Erythroblast (primary cell): ENCODE results near the gene MAD1L1.

Source experiments
- GATA1 ChIP-seq: IDR thresholded peaks from 2 replicates; pipeline ENCODE4 v1.6.1; 2011; ENCODE audit warnings: low read depth, mild to moderate bottlenecking, control low read depth, low read length, moderate library complexity
- POLR2A ChIP-seq: IDR thresholded peaks from 2 replicates; pipeline ENCODE4 v1.6.1; 2011; ENCODE audit warnings: mild to moderate bottlenecking, low read length

DNA sequence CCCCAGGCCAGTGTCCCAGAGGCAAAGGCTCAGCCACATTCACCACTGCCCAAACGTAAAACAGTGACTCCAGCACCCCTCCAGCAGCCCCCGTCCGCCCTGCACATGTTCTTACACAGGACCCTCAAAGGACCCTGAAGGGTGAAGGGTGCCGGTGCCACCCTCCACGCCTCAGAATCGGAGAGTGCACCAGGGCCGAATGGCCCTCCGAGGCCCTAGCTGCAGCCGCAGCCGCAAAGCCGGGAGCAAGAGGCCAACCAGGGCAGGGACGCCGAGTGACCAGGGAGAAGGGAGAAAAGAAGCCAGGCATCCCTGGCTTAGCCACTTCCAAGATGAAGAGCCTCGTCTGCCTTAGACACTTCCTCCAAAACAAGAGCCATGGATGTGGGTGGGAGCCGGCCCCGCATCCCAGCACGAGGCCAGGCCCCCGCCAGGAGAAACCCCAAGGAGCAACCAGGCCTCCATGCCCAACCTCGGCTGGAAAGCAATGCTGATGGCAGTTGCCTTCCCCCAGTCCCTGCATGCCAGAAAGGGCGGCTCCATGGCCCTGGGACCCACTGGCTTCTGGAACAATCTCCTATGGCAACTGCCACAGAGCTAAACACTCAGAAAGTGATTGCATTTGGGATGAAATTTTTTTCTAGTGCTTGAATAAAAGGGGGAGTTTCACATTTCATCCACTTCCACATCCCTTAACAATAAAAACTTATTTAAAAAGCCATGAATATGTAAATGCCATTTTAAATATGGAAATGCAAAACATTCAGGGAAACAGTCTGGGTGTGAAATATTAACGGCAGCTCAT, 92.3 kb downstream of the MAD1L1 start:
- TF ChIP-seq POLR2A: no peak
- no peak for TF ChIP-seq GATA1
